Suprapubic skin (tissue), 4 donors: ENCODE measurements around the gene NT5DC4.

ENCODE experiments used
- POLR2A ChIP-seq, 2 donors: fragments of 450-650 bp; IDR thresholded peaks; one replicate each; pipeline ENCODE4 v1.6.1; 2017; ENCODE audit warnings: antibody characterized with exemption in 2 of 2, mild to moderate bottlenecking in 2 of 2, moderate library complexity in 2 of 2
- POLR2AphosphoS5 ChIP-seq, 3 donors: sonication (generic); formaldehyde crosslinking; IDR thresholded peaks; one replicate each; pipeline ENCODE4 v1.6.1; 2017; ENCODE audit warnings: antibody characterized with exemption in 3 of 3
- TF ChIP-seq, protein P1 (sequence below), 2 donors: fragments of 200-600 bp in 1 of 2; fragments of 450-650 bp in 1 of 2; sonication (generic) in 1 of 2; IDR thresholded peaks; one replicate each; pipeline ENCODE4 v1.5.1; 2016 to 2019; ENCODE audit warnings: antibody characterized with exemption in 2 of 2, mild to moderate bottlenecking in 1 of 2, moderate library complexity in 1 of 2

DNA sequence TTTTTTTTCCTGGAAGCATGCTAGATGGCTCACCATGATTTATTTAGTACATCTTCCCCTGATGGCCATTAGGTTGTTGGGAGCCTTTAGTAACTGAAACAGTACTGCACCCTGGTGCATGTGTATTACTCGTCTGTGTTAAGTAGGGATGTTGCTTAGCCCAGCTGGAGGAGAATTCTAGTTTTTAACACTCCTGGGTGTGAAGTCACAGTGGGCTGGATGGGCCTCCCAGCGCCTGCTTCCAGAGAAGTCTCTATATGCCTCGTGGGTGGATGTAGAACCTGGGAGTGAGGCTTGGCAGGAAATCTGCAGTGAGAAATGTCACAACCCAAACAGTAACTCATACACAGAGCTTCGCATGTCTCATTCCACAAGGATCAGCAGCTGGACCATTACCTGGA lies 28.9 kb upstream of the NT5DC4 start:
- TF ChIP-seq, protein P1, sequence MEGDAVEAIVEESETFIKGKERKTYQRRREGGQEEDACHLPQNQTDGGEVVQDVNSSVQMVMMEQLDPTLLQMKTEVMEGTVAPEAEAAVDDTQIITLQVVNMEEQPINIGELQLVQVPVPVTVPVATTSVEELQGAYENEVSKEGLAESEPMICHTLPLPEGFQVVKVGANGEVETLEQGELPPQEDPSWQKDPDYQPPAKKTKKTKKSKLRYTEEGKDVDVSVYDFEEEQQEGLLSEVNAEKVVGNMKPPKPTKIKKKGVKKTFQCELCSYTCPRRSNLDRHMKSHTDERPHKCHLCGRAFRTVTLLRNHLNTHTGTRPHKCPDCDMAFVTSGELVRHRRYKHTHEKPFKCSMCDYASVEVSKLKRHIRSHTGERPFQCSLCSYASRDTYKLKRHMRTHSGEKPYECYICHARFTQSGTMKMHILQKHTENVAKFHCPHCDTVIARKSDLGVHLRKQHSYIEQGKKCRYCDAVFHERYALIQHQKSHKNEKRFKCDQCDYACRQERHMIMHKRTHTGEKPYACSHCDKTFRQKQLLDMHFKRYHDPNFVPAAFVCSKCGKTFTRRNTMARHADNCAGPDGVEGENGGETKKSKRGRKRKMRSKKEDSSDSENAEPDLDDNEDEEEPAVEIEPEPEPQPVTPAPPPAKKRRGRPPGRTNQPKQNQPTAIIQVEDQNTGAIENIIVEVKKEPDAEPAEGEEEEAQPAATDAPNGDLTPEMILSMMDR (IDR thresholded peaks at IDR 0.05): no peak
- TF ChIP-seq POLR2AphosphoS5 (IDR thresholded peaks at IDR 0.05) (no peak), POLR2A (IDR thresholded peaks at IDR 0.05) (no peak)
